T follicular helper cell (primary cell): ENCODE results near the gene RNASEH2A.
A peak's percentile ranks its signal among the peaks of the same experiment; 100 is the strongest.
"Not testable (repeated sequence)": the region's sequence is repeated elsewhere in the genome, so short reads cannot be mapped to it uniquely, and the experiment has no call there.

Experiments used
- DNase-seq: peaks from one replicate; pipeline ENCODE4 v3.0.0-alpha.2; 2020; ENCODE audit warnings: low read depth

Gene RNASEH2A

GRCh38 chr19:12793290-12794195 is 12.8 kb upstream of the RNASEH2A start:
- DNase-seq: peak; percentile 90

- DNase-seq: no peak
Measured at GRCh38 chr19:12794196-12794941, 12.0 kb upstream of the RNASEH2A start.

GRCh38 chr19:12794971-12795381 is 11.4 kb upstream of the RNASEH2A start:
- no peak for DNase-seq

- DNase-seq: peak; percentile 63
Measured at GRCh38 chr19:12796146-12797071, 10.0 kb upstream of the RNASEH2A start.

GRCh38 chr19:12797141-12797587 is 9.2 kb upstream of the RNASEH2A start:
- no peak for DNase-seq

GRCh38 chr19:12797607-12798006 is 8.8 kb upstream of the RNASEH2A start:
- not testable (repeated sequence) for DNase-seq

- DNase-seq: no peak
Measured at GRCh38 chr19:12799742-12800465, 6.5 kb upstream of the RNASEH2A start.

- no peak for DNase-seq
Measured at GRCh38 chr19:12800466-12800770, 6.0 kb upstream of the RNASEH2A start.

- no peak for DNase-seq
Measured at GRCh38 chr19:12800923-12801465, 5.4 kb upstream of the RNASEH2A start.

GRCh38 chr19:12801466-12802266 is 4.7 kb upstream of the RNASEH2A start, which contains the start of the genes PRDX2 and THSD8:
TSS of gene PRDX2 (minus strand) at chr19:12801800. CDS start at chr19:12801261, 539 bp downstream.
TSS of gene THSD8 (plus strand) at chr19:12802069. CDS start at chr19:12802072, 3 bp downstream.
- no peak for DNase-seq

- DNase-seq: no peak
Measured at GRCh38 chr19:12802267-12803106, 3.9 kb upstream of the RNASEH2A start.

GRCh38 chr19:12804051-12804450 is 2.3 kb upstream of the RNASEH2A start:
- no peak for DNase-seq

GRCh38 chr19:12815088-12815487 is 8.7 kb downstream of the RNASEH2A start:
- DNase-seq: no peak

- DNase-seq: not testable (repeated sequence)
Measured at GRCh38 chr19:12817188-12817587, 10.8 kb downstream of the RNASEH2A start.

- not testable (repeated sequence) for DNase-seq
Measured at GRCh38 chr19:12817810-12818209, 11.4 kb downstream of the RNASEH2A start.

GRCh38 chr19:12821761-12822160 is 15.4 kb downstream of the RNASEH2A start:
- no peak for DNase-seq

- no peak for DNase-seq
Measured at GRCh38 chr19:12825254-12826131, 19.1 kb downstream of the RNASEH2A start.

GRCh38 chr19:12828494-12828893 is 22.1 kb downstream of the RNASEH2A start:
- DNase-seq: no peak
